HG02588 (cell line): ENCODE data around the gene SMIM21.

Experiments used
- ATAC-seq: cut with Tn5 transposase; IDR thresholded peaks from one replicate; pipeline ENCODE4 v1.9.1; 2021; ENCODE audit warnings: mild to moderate bottlenecking, moderate library complexity; ENCODE audit not compliant: unreplicated experiment

Gene SMIM21

GRCh38 chr18:75378376-75379315 is 48.9 kb downstream of the SMIM21 start:
- ATAC-seq: no peak

- no peak for ATAC-seq
Measured at GRCh38 chr18:75377926-75378325, 49.6 kb downstream of the SMIM21 start.

- no peak for ATAC-seq
Measured at GRCh38 chr18:75377258-75377657, 50.2 kb downstream of the SMIM21 start.

GRCh38 chr18:75376004-75376403 is 51.5 kb downstream of the SMIM21 start:
- ATAC-seq: no peak

- ATAC-seq: no peak
Measured at GRCh38 chr18:75375341-75375740, 52.2 kb downstream of the SMIM21 start.

- ATAC-seq: no peak
Measured at GRCh38 chr18:75374466-75374865, 53.0 kb downstream of the SMIM21 start.

- no peak for ATAC-seq
Measured at GRCh38 chr18:75369026-75369721, 58.3 kb downstream of the SMIM21 start.

- ATAC-seq: no peak
Measured at GRCh38 chr18:75365837-75366236, 61.7 kb downstream of the SMIM21 start.

GRCh38 chr18:75365254-75365629 is 62.3 kb downstream of the SMIM21 start:
- no peak for ATAC-seq

GRCh38 chr18:75364512-75365253 is 62.8 kb downstream of the SMIM21 start:
- no peak for ATAC-seq

GRCh38 chr18:75363446-75364225 is 63.9 kb downstream of the SMIM21 start:
- ATAC-seq: no peak

GRCh38 chr18:75362435-75362834 is 65.1 kb downstream of the SMIM21 start:
- ATAC-seq: no peak

GRCh38 chr18:75360941-75361340 is 66.6 kb downstream of the SMIM21 start:
- ATAC-seq: no peak

- no peak for ATAC-seq
Measured at GRCh38 chr18:75360215-75360614, 67.3 kb downstream of the SMIM21 start.
